Neutrophil (primary cell): ENCODE results near the gene RSPRY1.

Experiments
- H3K27ac ChIP-seq: fragments of 200-600 bp; sonication (generic); 2 replicates; pipeline ENCODE4 v1.5.1; 2016; ENCODE audit warnings: mild to moderate bottlenecking, moderate library complexity
- H3K27me3 ChIP-seq: fragments of 200-600 bp; sonication (generic); 2 replicates; pipeline ENCODE4 v1.6.0; 2016; ENCODE audit warnings: mild to moderate bottlenecking
- H3K36me3 ChIP-seq: fragments of 200-600 bp; sonication (generic); 2 replicates; pipeline ENCODE4 v1.5.1; 2017
- H3K4me1 ChIP-seq, 2 experiments: fragments of 200-600 bp in 1 of 2; sonication (generic) in 1 of 2; 1 replicate in 1 of 2; 2 replicates in 1 of 2; pipeline versions ENCODE4 v1.5.1 to v1.6.1; 2013 to 2016; ENCODE audit warnings: low read depth in 1 of 2, low read length in 1 of 2, mild to moderate bottlenecking in 1 of 2, moderate library complexity in 1 of 2; ENCODE audit not compliant: control insufficient read depth in 1 of 2, insufficient read depth in 1 of 2
- H3K4me3 ChIP-seq, 2 experiments: fragments of 200-600 bp in 1 of 2; sonication (generic) in 1 of 2; 1 replicate in 1 of 2; 2 replicates in 1 of 2; pipeline ENCODE4 v1.5.1; 2013 to 2016; ENCODE audit warnings: low read depth in 1 of 2, low read length in 1 of 2, mild to moderate bottlenecking in 1 of 2, moderate library complexity in 1 of 2
- H3K9me3 ChIP-seq: fragments of 200-600 bp; sonication (generic); 2 replicates; pipeline ENCODE4 v1.5.1; 2016
- TF ChIP-seq, protein P1 (sequence below): fragments of 200-600 bp; sonication (generic); IDR thresholded peaks from 2 replicates; pipeline ENCODE4 v1.5.1; 2016; ENCODE audit warnings: antibody characterized with exemption

RSPRY1 gene

DNA sequence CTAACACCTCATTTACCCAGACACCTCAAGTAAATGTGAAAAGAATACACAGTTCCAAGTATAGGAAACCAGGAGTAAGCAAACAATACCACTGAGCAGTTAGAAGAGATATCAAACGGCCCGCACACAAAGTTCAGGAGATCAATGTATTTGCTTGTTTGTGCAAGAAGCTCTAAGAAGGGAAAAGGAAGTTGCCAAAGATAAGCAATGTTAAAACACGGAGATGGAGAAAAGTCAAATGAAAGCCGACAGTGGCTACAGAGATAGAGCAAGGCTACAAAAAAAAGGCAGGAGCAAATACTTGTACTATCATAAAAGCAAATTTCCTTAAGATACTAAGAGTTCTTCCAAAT is 29.8 kb upstream of the RSPRY1 start:
- H3K27ac ChIP-seq = peak overlapping the region; percentile 71
- H3K36me3 ChIP-seq = peaks cover 31% of the 10 kb centered on the region
- H3K9me3 ChIP-seq = no peaks in the 10 kb centered on the region
- H3K4me3 ChIP-seq = peak overlapping the region in 1 of 2 experiments; percentile 16
- no peaks in the 10 kb centered on the region for H3K27me3 ChIP-seq
- TF ChIP-seq, protein P1, sequence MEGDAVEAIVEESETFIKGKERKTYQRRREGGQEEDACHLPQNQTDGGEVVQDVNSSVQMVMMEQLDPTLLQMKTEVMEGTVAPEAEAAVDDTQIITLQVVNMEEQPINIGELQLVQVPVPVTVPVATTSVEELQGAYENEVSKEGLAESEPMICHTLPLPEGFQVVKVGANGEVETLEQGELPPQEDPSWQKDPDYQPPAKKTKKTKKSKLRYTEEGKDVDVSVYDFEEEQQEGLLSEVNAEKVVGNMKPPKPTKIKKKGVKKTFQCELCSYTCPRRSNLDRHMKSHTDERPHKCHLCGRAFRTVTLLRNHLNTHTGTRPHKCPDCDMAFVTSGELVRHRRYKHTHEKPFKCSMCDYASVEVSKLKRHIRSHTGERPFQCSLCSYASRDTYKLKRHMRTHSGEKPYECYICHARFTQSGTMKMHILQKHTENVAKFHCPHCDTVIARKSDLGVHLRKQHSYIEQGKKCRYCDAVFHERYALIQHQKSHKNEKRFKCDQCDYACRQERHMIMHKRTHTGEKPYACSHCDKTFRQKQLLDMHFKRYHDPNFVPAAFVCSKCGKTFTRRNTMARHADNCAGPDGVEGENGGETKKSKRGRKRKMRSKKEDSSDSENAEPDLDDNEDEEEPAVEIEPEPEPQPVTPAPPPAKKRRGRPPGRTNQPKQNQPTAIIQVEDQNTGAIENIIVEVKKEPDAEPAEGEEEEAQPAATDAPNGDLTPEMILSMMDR = no peak
- peaks cover 64 to 76% of the 10 kb centered on the region in 2 experiments for H3K4me1 ChIP-seq

GRCh38 chr16:57157533-57157932 is 28.6 kb upstream of the RSPRY1 start:
- Histone ChIP-seq H3K27ac (peak overlapping the region; percentile 71), H3K36me3 (peaks cover 37% of the 10 kb centered on the region), H3K4me1 (peaks cover 56 to 64% of the 10 kb centered on the region in 2 experiments), H3K9me3 (no peaks in the 10 kb centered on the region), H3K27me3 (no peaks in the 10 kb centered on the region), H3K4me3 (no peak overlapping the region)
- TF ChIP-seq, protein P1 = no peak

DNA sequence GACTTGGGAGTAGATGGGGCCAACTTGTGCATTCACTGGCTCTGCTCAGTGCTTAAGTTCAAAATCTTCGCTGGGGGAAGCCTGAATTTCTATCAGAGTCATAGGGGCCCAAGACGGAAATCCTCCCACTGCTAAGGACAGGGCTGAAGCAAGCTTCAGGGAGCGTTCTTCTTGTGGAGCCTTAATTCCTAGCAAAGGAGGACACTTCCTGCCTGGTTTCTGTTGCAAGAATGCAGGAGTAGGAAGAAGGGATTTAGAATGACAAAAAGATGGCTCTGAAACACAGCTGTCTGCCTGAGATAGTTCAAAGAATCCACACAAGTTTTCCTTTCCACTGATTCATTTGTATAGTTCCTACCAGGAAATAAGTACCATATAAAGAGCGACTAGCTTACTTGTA is 26.7 kb upstream of the RSPRY1 start:
- Histone ChIP-seq H3K9me3 (no peaks in the 10 kb centered on the region), H3K27ac (peak overlapping the region; percentile 59), H3K36me3 (peaks cover 37% of the 10 kb centered on the region), H3K4me1 (peaks cover 48 to 55% of the 10 kb centered on the region in 2 experiments), H3K4me3 (no peak overlapping the region), H3K27me3 (no peaks in the 10 kb centered on the region)
- TF ChIP-seq, protein P1 = no peak

DNA sequence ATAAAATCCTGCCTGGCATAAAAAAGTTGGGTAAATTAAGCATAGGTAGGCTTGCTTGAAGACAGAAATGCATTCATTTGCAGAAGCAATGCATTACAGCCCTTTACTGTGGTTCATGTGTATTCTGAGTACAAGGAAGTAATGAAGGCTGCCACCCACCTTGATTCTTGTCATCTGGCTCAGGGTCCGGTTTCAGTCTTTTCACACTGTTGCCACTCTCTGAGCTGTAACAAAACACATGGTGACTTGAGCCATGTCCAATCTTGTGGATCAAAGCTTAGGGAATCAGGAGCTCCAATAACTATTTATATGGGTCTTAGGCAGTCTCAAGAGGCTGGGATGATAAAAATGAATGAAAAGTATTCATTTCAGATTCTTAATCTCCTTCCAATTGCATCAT is 22.3 kb upstream of the RSPRY1 start:
- Histone ChIP-seq H3K9me3 (no peaks in the 10 kb centered on the region), H3K4me1 (peaks cover 41 to 45% of the 10 kb centered on the region in 2 experiments), H3K36me3 (peaks cover 52% of the 10 kb centered on the region), H3K4me3 (no peak overlapping the region), H3K27me3 (no peaks in the 10 kb centered on the region), H3K27ac (no peak overlapping the region)
- TF ChIP-seq, protein P1 = no peak

GRCh38 chr16:57165483-57165882 is 20.6 kb upstream of the RSPRY1 start:
- Histone ChIP-seq H3K27me3 (no peaks in the 10 kb centered on the region), H3K36me3 (peaks cover 68% of the 10 kb centered on the region), H3K9me3 (no peaks in the 10 kb centered on the region), H3K4me1 (peaks cover 29 to 34% of the 10 kb centered on the region in 2 experiments), H3K4me3 (no peak overlapping the region), H3K27ac (peak overlapping the region; percentile 80)
- TF ChIP-seq, protein P1 = no peak

- H3K36me3 ChIP-seq = peaks cover 73% of the 10 kb centered on the region
- H3K27me3 ChIP-seq = no peaks in the 10 kb centered on the region
- TF ChIP-seq, protein P1 = no peak
- H3K4me3 ChIP-seq = no peak overlapping the region
- no peaks in the 10 kb centered on the region for H3K9me3 ChIP-seq
- H3K4me1 ChIP-seq = peaks cover 25 to 32% of the 10 kb centered on the region in 2 experiments
- H3K27ac ChIP-seq = peak overlapping the region; percentile 80
Observed at GRCh38 chr16:57165938-57166337, 20.2 kb upstream of the RSPRY1 start.
